Measurements from ENCODE around the gene SCYL2. TPM values are rescaled to one million over a fixed set of nuclear protein-coding genes. Genes with fewer than 3 reads are reported as not detected.
"Not testable (repeated sequence)": the region's sequence is repeated elsewhere in the genome, so short reads cannot be mapped to it uniquely, and the experiment has no call there.

Gene SCYL2
- polyA plus RNA-seq, 3 donors: 16.5 to 25.5 (median 20.4) TPM

- H3K4me1 Mint-ChIP-seq; H2AFZ ChIP-seq (ENCODE audit: insufficient read depth, low read depth, low read length, poor library complexity, severe bottlenecking); intact Hi-C loops (cut with micrococcal nuclease); H3K79me2 ChIP-seq (ENCODE audit: insufficient read depth, low read length); H3K4me3 Mint-ChIP-seq; H3K27me3 Mint-ChIP-seq (ENCODE audit: low read depth in 3 of 3); H3K4me2 ChIP-seq (replicated peaks; ENCODE audit: extremely low read depth, low read length, poor library complexity, severe bottlenecking); H3K27ac Mint-ChIP-seq; H3K27me3 ChIP-seq (ENCODE audit: control insufficient read depth in 2 of 2, insufficient read depth in 2 of 2, low read length in 2 of 2); H3K27ac ChIP-seq (ENCODE audit: low read depth in 1 of 2, low read length in 2 of 2); H3K9ac ChIP-seq (ENCODE audit: insufficient read depth, low read length, poor library complexity, severe bottlenecking); H3K9me3 Mint-ChIP-seq; H4K20me1 ChIP-seq (ENCODE audit: insufficient read depth, low read length); H3K4me3 ChIP-seq (replicated peaks in 1 of 3; ENCODE audit: low read depth in 2 of 3, low read length in 3 of 3); H3K4me1 ChIP-seq (ENCODE audit: control insufficient read depth in 1 of 2, insufficient read depth in 2 of 2, low read length in 2 of 2); H3K9me3 ChIP-seq (replicated peaks in 1 of 2; ENCODE audit: control insufficient read depth in 1 of 2, insufficient read depth in 1 of 2, low read length in 2 of 2); DNase-seq: not testable (repeated sequence)
- H3K36me3 ChIP-seq (replicated peaks in 1 of 2; ENCODE audit: control insufficient read depth in 1 of 2, insufficient read depth in 2 of 2, low read length in 2 of 2): peaks cover 15 to 21% of the 10 kb centered on the region in 2 donors
- 98% methylated on average over 8 of the region's 18 CpGs for WGBS (ENCODE audit: insufficient coverage)
- H3K36me3 Mint-ChIP-seq: peaks cover 3 to 17% of the 10 kb centered on the region in 2 donors
Measured at GRCh38 chr12:100344351-100344750, 77.4 kb downstream of the SCYL2 start.

- Histone ChIP-seq H3K79me2 (ENCODE audit: insufficient read depth, low read length) (no peaks in the 10 kb centered on the region), H3K36me3 (replicated peaks in 1 of 2; ENCODE audit: control insufficient read depth in 1 of 2, insufficient read depth in 2 of 2, low read length in 2 of 2) (peaks cover 8 to 13% of the 10 kb centered on the region in 2 donors), H4K20me1 (ENCODE audit: insufficient read depth, low read length) (no peaks in the 10 kb centered on the region), H3K4me3 (replicated peaks in 1 of 3; ENCODE audit: low read depth in 2 of 3, low read length in 3 of 3) (no peak overlapping the region), H3K9ac (ENCODE audit: insufficient read depth, low read length, poor library complexity, severe bottlenecking) (no peak overlapping the region), H3K9me3 (replicated peaks in 1 of 2; ENCODE audit: control insufficient read depth in 1 of 2, insufficient read depth in 1 of 2, low read length in 2 of 2) (no peaks in the 10 kb centered on the region), H3K4me1 (ENCODE audit: control insufficient read depth in 1 of 2, insufficient read depth in 2 of 2, low read length in 2 of 2) (no peaks in the 10 kb centered on the region), H3K27ac (ENCODE audit: low read depth in 1 of 2, low read length in 2 of 2) (no peak overlapping the region), H3K4me2 (replicated peaks; ENCODE audit: extremely low read depth, low read length, poor library complexity, severe bottlenecking) (no peak overlapping the region), H3K27me3 (ENCODE audit: control insufficient read depth in 2 of 2, insufficient read depth in 2 of 2, low read length in 2 of 2) (no peaks in the 10 kb centered on the region), H2AFZ (ENCODE audit: insufficient read depth, low read depth, low read length, poor library complexity, severe bottlenecking) (no peak overlapping the region)
- H3K36me3 Mint-ChIP-seq: peaks cover 0 to 11% of the 10 kb centered on the region in 2 donors
- no peaks in the 10 kb centered on the region for H3K4me1 Mint-ChIP-seq
- WGBS (ENCODE audit: insufficient coverage): no CpG with 5 or more reads among the region's 1 CpG
- peaks cover 0 to 2% (median 0%) of the 10 kb centered on the region in 3 donors for H3K27me3 Mint-ChIP-seq (ENCODE audit: low read depth in 3 of 3)
- intact Hi-C loops (cut with micrococcal nuclease): no loop called here
- no peak overlapping the region for H3K4me3 Mint-ChIP-seq
- H3K9me3 Mint-ChIP-seq: peaks cover 0 to 2% (median 0%) of the 10 kb centered on the region in 7 donors
- peak overlapping the region in 1 of 7 donors; percentile 6 for H3K27ac Mint-ChIP-seq
- DNase-seq: no peak
- no peak for TF ChIP-seq CTCF (IDR thresholded peaks at IDR 0.05)
Measured at GRCh38 chr12:100345020-100345767, 78.2 kb downstream of the SCYL2 start.
